ENCODE data around the gene PLEKHO1.
"Not testable (repeated sequence)": the region's sequence is repeated elsewhere in the genome, so short reads cannot be mapped to it uniquely, and the experiment has no call there.

Gene PLEKHO1, protein sequence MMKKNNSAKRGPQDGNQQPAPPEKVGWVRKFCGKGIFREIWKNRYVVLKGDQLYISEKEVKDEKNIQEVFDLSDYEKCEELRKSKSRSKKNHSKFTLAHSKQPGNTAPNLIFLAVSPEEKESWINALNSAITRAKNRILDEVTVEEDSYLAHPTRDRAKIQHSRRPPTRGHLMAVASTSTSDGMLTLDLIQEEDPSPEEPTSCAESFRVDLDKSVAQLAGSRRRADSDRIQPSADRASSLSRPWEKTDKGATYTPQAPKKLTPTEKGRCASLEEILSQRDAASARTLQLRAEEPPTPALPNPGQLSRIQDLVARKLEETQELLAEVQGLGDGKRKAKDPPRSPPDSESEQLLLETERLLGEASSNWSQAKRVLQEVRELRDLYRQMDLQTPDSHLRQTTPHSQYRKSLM

DNA sequence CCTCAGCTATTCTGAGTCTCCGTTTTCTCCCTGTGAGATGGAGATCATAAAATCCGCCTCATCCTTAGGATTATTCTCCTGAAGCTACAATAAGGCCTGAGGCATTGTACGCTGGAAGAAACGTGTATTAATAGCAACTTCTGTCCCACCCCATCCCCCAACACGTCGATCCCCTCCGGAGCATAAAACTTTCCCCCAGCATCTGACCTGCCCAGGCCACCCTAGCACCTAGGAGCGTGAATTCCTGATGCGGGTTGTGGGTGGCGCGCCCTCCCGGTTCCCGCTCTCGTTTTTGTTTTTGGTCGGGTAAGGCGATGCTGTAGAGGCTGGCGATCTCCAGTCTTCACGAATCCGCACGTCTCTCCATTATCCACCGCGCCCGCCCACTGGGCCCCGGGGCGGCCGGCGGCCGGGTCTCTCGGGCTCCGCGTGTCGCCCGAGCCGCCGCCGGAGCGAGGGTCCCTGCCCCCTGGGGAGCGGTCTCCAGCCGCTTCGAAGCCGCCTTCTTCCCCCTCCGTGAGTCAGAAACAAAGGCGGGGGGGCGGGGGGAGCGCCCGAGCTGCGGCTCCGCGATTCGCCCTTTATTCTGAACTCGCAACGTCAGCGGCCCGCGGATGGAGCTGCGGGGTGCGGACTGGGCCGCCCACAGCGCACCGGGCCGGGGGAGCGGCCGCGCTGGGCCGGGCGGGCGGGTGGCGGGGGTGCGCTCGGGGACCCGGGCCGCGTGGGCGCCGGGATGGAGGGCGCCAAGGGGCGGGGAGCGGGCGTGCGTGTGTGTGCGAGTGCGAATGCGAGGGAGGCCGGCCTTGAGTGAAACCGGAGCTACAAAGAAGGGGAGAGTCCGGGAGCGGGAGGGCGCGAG, at the start of gene PLEKHO1:
Gene PLEKHO1, plus strand, starts transcription at position 646 of the 862 bp plus-strand sequence. CDS start 342 bp downstream, outside the sequence.
- DNase-seq (ENCODE audit: low read depth in 1 of 2, low spot score in 1 of 2), result peak; percentile 77 to 78

DNA sequence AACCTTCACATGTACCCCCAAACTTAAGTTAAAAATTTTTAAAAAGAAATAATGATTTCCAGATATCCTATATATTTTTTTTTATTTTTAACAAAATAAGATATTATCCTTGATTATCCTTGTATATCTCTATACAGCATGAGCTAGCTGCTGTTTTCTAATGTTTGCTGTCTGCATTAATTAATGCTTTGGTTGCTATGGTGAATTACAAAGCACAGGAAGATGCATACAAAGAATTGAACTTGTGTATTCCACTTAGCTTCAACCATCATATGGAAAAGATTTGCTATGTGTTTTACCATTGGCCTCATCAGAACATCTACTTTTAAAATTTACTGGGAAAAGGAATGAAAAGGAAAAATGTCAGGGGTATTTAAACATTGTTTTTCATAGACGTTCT, 46.7 kb upstream of the PLEKHO1 start:
- no peak for DNase-seq (ENCODE audit: low read depth in 1 of 2, low spot score in 1 of 2)

DNA sequence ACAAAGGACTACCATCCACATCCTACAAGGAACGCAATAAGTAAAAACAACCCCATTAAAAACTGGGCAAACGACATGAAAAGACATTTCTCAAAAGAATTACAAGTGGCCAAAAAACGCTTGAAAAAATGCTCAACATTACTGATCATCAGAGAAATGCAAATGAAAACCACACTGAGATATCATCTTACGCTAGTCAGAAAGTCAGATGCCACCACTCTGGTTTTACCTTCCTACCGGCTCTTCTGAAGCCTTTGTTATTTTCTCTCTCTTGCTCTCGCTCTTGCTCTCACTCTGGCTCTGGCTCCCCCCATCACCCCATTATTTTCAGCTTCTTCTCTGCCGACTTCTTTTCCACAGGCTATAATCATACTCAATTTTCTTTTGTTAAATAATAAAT, 43.4 kb upstream of the PLEKHO1 start:
- DNase-seq (ENCODE audit: low read depth in 1 of 2, low spot score in 1 of 2), result no peak

DNA sequence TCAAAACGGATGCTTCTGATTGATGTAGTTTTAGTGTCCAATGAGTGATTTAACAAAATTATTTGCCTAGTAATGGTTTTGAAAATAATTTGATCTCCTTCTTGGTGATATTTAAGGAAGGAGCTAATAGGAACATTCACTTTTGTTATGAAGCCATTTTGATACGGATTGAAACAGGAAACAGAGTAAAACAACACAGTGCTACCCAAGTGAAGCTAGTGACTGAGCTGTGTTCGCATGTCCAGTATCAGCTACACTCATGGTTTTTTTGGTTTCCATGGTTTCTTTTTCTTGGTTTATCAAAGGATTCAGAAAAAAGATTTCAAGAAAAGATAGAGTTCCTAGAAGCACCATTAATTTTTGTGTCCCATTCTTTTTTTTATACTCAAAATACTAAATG, 40.1 kb upstream of the PLEKHO1 start:
- DNase-seq (ENCODE audit: low read depth in 1 of 2, low spot score in 1 of 2), result no peak

DNA sequence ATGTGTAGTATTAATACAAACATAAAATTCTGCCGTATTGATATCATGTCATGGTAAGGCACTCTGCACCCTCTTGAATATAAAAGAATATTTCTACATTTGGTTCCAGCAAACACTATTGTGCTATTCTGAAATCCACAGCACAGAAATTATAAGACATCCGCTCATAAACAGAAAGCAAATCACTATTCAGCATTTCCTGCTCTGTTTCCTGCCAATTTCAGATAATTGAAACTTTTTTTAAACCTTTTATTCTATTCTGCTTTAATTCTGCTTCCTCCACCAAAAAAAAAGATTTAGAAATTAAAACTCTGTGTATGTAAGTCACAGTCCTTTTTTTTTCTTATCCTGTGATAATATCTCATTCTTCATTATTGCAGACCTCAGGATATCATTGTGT, 39.6 kb upstream of the PLEKHO1 start:
- no peak for DNase-seq (ENCODE audit: low read depth in 1 of 2, low spot score in 1 of 2)

DNA sequence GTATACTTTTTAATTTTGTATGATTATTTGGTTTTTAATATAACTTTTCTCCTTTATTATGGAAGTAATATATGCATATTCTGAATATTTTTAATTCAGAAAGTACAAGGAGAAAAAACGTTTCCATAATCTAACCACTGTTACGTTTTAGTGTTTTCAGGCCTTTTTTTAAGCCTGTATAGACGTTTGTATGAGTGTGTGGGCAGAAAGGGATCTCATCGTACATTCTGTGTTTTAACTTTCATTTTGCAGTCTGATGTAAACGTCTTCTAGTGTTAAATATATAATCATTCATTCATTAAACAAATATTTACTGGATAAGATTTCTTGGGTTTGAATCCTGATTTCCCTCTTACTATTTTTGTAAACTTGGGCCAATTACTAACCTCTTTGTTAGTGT, 38.0 kb upstream of the PLEKHO1 start:
- no peak for DNase-seq (ENCODE audit: low read depth in 1 of 2, low spot score in 1 of 2)

DNA sequence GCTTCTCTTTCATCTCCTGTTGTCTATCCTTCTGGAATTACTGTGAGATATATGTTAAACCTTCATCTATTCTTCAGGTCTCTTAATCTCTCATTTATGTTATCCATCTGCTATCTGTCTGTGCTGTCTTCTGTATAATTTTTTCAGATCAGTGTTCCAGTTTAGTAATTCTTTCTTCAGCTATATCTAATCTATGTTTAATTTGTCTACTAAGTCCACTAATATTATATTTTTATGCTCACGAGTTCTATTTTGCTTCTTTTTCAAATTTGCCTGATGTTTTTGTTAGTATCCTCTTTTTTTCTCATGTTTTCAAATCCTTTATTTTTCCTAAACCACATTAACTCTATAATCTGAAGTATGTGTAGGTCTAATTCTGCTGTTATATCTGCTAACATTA, 34.6 kb upstream of the PLEKHO1 start:
- no peak for DNase-seq (ENCODE audit: low read depth in 1 of 2, low spot score in 1 of 2)

DNA sequence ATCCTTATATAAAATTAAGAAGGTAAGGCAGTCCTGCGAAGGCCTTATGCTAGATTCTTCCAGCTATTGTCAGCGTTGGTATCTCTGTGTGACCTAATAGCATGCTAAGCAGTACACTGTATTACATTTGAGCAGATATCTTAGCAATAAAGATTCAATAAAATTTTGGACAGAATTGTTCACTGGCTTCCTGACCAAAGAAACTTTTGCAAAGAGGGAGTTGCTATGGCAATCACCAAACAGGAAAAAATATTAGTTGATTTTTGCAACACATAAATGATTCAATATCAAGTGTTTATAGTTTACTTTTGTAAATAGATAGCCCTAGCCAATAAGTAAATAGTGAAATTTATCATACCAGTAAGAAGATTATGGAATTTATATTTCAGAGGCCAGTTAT, 31.0 kb upstream of the PLEKHO1 start:
- no peak for DNase-seq (ENCODE audit: low read depth in 1 of 2, low spot score in 1 of 2)

DNA sequence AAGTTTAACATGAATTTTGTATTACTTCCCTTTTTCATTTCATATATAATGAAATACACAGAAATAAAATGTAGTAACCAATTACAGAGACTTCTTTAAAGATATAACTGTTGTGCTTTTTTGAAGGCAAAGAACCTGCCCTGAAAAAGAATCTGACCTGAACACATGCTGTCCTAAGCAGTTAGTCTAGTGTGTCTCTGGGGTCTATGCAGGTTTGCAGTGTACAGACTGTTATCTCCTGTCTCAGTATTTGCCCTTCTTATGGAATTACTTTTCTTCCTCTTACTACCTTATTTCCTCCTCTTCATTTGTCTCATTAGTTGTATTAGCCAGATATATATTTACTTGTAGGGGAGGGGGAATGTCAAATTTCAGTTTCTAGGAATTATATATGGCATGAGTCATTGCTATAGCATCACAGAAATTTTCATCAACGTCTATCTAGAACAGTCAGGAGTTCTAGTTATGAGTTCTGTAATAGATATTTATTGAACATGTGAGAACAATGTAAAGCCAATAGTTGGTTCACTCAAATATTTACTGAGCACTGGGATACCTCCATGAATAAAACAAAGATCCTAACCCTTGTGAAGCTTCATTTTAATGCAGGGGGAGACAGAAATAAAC, 28.4 kb upstream of the PLEKHO1 start:
- no peak for DNase-seq (ENCODE audit: low read depth in 1 of 2, low spot score in 1 of 2)

DNA sequence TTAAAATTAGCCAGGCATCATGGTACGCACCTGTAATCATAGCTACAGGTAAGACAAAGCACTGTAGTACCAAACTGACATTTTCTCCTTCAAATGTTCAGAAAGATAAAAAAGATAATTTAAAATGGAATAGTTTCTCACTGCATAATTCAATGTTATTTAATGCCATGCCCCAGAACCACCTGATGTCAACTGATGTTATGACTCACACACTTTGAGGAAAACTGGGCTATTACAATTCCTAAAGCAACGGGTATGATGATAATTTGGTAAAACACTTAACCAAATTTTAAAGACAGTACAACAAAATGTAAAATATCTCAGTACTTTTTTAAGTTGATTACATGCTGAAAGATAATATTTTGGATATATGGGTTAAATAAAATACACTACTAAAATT, 22.9 kb upstream of the PLEKHO1 start:
- no peak for DNase-seq (ENCODE audit: low read depth in 1 of 2, low spot score in 1 of 2)

DNA sequence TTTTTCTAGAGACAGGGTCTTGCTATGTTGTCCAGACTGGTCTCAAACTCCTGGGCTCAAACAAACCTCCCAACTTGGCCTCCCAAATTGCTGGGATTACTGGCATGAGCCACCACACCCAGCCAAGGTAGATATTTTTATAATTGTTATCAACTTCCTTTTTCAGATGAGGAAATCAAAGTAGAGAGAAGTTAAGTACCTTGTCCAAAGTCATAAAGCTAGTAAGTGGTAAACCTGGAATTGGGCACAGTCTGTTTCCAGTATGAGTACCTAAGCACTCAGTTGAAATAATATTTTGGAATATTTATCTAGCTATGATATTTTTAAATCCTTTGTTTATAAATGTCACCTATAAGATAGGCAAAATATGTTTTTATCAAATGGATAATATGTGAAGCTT, 22.3 kb upstream of the PLEKHO1 start:
- DNase-seq (ENCODE audit: low read depth in 1 of 2, low spot score in 1 of 2), result no peak

DNA sequence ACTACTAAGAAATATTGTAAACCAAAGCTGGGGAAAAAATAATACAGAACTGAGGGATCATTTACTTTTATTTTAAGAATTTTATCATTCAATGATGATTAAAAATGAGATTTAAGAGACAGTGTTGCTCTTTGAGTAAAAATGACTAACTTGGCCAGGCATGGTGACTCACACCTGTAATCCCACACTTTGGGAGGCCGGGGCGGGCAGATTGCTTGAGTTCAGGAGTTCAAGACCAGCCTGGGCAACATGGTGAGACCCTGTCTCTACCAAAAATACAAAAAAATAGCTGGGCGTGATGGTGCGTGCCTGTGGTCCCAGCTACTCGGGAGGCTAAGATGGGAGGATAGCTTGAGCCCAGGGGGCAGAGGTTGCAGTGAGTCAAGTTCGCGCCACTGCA, 21.8 kb upstream of the PLEKHO1 start:
- peak in 1 of 2 donors; percentile 18 for DNase-seq (ENCODE audit: low read depth in 1 of 2, low spot score in 1 of 2)

DNA sequence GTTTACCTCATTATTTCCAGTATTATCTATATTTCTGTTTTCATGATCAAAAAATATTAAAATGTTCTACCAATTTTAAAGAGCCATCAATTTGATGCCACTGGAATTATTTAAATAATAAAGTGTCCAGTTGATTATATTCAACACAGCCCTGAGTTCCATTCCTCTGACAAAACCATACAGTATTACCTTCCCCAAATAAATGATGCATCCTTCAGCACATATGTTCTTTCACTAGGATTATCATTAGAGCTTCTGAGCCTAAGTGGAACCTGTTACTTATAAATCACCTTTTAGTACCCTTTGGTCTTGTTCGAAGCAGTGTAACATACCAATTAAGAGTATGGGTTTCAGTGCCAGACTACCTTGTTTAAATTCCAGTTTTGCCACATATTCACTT, 17.3 kb upstream of the PLEKHO1 start:
- DNase-seq (ENCODE audit: low read depth in 1 of 2, low spot score in 1 of 2), result no peak

DNA sequence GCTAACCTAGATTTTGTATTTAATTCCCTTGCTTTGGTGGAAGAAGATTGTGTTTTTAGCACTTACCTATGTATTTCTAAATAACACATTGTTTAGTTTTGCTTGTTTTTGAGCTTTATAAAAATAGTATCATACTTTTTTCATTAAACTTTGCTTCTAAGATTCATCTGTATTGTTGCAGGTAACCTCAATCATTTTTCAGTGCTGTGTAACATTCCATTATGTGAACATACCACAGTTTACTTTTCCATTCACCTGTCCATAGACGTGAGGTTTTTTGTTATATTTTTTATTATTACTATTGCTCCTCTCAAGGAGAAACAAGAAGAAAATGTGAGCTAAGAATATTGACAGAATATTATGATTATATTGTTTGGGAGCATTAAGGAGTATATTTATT, 15.2 kb upstream of the PLEKHO1 start:
- DNase-seq (ENCODE audit: low read depth in 1 of 2, low spot score in 1 of 2), result no peak

DNA sequence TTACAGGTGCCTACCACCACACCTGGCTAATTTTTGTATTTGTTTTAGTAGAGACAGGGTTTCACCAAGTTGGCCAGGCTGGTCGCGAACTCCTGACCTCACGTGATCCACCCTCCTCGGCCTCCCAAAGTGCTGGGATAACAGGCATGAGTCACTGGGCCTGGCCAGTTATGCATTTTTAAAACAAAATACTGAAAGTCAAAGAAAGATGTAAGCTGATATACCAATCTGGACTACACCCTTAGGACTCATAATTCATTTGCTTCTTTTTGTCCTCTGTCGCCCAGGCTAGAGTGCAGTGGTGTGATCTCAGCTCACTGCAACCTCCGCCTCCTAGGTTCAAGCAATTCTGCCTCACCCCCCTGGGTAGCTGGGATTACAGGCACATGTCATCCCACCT, 14.3 kb upstream of the PLEKHO1 start:
- not testable (repeated sequence) for DNase-seq (ENCODE audit: low read depth in 1 of 2, low spot score in 1 of 2)

DNA sequence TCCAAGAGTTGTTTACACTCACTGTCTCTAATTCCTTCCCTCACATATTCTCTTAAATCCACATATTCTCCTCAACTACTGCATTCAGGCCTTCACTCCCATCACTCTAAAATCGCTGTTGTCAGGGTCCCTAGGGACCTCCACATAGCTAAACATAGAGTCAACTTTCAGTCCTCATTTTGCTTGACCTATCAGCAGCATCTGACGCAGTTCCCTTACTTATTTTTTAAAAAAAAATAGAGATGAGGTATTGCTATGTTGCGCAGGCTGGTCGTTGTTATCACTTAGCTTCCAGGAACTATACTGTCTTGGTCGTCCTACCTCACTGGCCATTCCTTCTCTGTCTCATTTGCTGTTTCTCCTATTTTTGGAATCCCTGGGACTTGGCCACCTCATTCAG, 11.7 kb upstream of the PLEKHO1 start:
- no peak for DNase-seq (ENCODE audit: low read depth in 1 of 2, low spot score in 1 of 2)

DNA sequence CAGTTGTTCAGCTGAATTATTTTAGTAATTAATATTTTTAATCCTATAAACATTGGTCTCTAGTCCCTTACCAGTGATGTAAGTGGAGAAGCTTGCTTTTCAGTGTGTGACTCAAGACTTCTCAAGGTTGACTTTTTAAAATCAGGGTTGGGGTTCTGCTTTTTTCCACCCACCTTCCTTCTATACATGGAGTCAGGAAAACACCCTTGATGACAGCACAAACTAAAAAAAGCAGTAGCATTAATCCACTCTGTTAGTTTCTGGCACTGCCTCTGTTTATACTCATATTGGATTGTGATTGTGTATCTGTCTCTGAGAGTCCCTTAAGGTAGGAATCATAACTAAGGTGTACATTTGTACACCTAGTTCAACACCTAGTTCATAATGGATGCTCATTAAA, 8.3 kb upstream of the PLEKHO1 start:
- no peak for DNase-seq (ENCODE audit: low read depth in 1 of 2, low spot score in 1 of 2)

DNA sequence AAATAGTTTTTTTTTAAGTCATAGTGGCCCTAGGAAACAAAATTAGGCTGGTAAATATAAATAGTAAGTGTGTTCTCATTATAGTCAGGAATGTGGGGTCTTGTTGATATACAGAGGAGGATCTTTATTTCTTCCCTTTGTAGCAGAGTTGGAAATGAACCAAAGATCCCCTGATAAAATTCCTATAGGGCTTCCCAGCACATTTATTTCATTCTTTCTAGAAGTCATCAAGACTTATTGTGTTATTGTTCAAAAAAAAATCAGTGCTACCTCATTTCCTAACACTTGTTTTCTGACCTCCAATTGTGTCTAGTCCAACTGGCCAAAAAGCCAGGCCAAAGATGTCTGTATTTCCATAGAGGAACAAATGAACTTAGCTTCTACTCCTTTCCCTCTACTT, 7.6 kb upstream of the PLEKHO1 start:
- DNase-seq (ENCODE audit: low read depth in 1 of 2, low spot score in 1 of 2), result no peak

DNA sequence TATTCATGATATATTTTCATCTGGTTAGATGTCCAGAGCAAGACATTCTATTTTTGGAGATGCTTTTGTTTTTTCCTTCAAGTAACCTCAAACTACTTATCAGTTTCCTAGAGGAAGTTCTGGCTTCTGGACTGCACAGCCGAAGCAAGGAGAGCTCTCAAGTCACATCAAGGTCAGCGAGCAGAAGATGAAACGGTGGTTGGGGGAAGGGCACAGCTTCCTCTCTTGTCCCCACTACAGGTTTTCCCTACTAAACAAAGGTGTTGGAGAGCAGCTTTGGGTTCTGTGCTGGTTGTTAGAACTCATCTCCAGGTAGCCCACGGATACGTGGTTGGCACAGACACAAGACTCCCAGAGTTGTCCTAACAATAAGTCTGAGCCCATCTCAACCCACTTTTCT, 5.1 kb upstream of the PLEKHO1 start:
- no peak for DNase-seq (ENCODE audit: low read depth in 1 of 2, low spot score in 1 of 2)

DNA sequence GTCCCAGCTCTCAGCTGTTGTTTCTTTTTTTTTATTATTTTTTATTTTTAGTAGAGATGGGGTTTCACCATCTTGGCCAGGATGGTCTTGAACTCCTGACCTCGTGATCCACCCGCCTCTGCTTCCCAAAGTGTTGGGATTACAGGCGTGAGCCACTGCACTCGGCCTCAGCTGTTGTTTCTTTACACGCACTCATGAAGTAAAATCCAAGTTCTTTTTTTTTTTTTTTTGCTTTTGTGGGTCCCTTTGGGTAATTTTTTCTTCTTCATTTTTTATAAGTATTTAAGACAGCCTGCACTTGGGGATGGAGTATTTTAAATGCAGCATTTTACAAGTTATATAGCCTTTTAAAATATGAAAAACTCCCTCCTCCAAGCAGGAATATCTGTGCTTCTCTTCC, 3.7 kb upstream of the PLEKHO1 start:
- not testable (repeated sequence) for DNase-seq (ENCODE audit: low read depth in 1 of 2, low spot score in 1 of 2)

DNA sequence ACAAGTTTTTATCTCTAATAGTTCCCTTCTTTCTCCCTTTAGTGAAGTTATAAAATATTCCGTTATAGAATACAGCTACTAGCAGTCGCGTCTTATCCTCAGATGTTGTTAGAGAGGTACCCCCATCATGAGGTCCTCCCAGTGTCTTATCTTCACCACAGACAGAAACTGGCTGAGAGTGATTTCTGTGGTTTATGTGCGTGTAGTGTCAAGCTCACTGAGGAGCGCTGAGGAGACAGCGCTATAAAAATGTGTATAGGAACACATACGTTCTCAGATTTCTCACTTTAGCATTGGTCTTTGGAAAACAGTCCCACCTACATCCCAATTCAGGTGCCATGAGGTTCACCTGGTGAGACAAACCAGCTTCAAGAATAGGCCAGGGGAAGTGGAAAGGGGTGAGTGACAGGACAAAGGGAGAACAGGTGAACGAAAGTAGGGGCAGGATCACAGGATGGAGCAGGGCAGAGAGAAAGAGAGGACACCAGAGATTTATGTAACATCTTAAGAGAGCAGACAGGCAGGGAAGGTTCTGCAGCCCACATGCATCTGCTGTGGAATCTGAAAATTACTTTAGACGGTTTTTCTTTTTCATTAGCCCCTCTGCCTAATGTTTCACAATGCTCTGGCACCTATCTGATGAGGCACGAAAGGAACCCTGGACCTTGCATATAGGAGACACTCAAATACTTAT, 2.7 kb upstream of the PLEKHO1 start:
- DNase-seq (ENCODE audit: low read depth in 1 of 2, low spot score in 1 of 2), result no peak

Measured in stimulated activated CD4-positive, alpha-beta T cell treated with anti-CD3 and anti-CD28 coated beads, Interleukin-15, amount 100 ng/mL, for 1 hour (primary cell).